ENCODE data around the gene PRPSAP1. TPM values are rescaled to one million over a fixed set of nuclear protein-coding genes. Genes with fewer than 3 reads are reported as not detected.

The PRPSAP1 gene
- total and polyA plus RNA-seq, 4 experiments from 2014 or later, result 55.2 to 99.1 (median 64.6) TPM

GRCh38 chr17:76304226-76305134 is 49.2 kb downstream of the PRPSAP1 start:
- no peak overlapping the region for H3K4me3 Mint-ChIP-seq
- peak overlapping the region in 1 of 7 donors; percentile 71 for H3K27ac Mint-ChIP-seq
- no peaks in the 10 kb centered on the region for H3K36me3 ChIP-seq (ENCODE audit: insufficient read depth, low read length)
- H3K9me3 Mint-ChIP-seq, result no peaks in the 10 kb centered on the region
- peaks cover 0 to 1% (median 0%) of the 10 kb centered on the region in 4 donors for H3K4me1 Mint-ChIP-seq
- no peaks in the 10 kb centered on the region for H3K9me3 ChIP-seq (ENCODE audit: control insufficient read depth in 1 of 2, low read length in 2 of 2)
- POLR2A ChIA-PET (ENCODE audit: partially characterized antibody), result no interaction called here
- no peak overlapping the region for H3K4me3 ChIP-seq (ENCODE audit: low read length in 2 of 2)
- H3K27me3 ChIP-seq (ENCODE audit: insufficient read depth, low read length), result no peaks in the 10 kb centered on the region
- CTCF ChIA-PET (ENCODE audit: partially characterized antibody), result interaction anchor here (0.7 to 15.4 kb wide), 14 partner anchors 10 to 292 kb away, joined by 3 to 225 read pairs (median 4); partner anchors contain the start of gene SPHK1
- H3K36me3 Mint-ChIP-seq, result peaks cover 3% of the 10 kb centered on the region in 2 donors
- intact Hi-C loops (cut with micrococcal nuclease), result no loop called here
- no peak for DNase-seq
- no peak overlapping the region for H3K27ac ChIP-seq (ENCODE audit: low read depth, low read length)
- H3K27me3 Mint-ChIP-seq, result no peaks in the 10 kb centered on the region
- no peaks in the 10 kb centered on the region for H3K4me1 ChIP-seq (ENCODE audit: insufficient read depth, low read length)

DNA sequence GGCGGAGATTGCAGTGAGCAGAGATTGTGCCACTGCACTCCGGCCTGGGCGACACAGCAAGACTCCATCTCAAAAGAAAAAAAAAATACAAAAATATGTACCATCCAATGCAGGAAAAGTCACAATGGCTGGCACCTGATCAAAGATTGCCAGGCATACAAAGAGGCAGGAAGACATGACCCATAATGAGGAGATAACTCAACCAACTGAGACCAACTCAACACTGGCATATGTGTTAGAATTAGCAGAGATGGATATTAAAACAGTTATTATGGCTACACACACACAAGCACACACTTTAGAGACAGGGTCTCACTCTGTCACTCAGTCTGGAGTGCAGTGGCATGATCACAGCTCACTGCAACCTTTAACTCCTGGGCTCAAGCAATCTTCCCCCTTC is 56.3 kb downstream of the PRPSAP1 start:
- DNase-seq, result no peak
- peaks cover 0 to 2% (median under 1%) of the 10 kb centered on the region in 4 donors for H3K4me1 Mint-ChIP-seq
- no peaks in the 10 kb centered on the region for H3K27me3 ChIP-seq (ENCODE audit: insufficient read depth, low read length)
- CTCF ChIA-PET (ENCODE audit: partially characterized antibody), result interaction anchor here (0.7 to 15.4 kb wide), 9 partner anchors 12 to 285 kb away, joined by 3 to 225 read pairs (median 4); no protein-coding TSS in a partner anchor
- H3K9me3 ChIP-seq (ENCODE audit: control insufficient read depth in 1 of 2, low read length in 2 of 2), result no peaks in the 10 kb centered on the region
- no peaks in the 10 kb centered on the region for H3K36me3 ChIP-seq (ENCODE audit: insufficient read depth, low read length)
- intact Hi-C loops (cut with micrococcal nuclease), result no loop called here
- no peaks in the 10 kb centered on the region for H3K27me3 Mint-ChIP-seq
- no peak overlapping the region for H3K4me3 ChIP-seq (ENCODE audit: low read length in 2 of 2)
- no peaks in the 10 kb centered on the region for H3K9me3 Mint-ChIP-seq
- H3K27ac ChIP-seq (ENCODE audit: low read depth, low read length), result no peak overlapping the region
- H3K27ac Mint-ChIP-seq, result no peak overlapping the region
- H3K4me3 Mint-ChIP-seq, result no peak overlapping the region
- no peaks in the 10 kb centered on the region for H3K4me1 ChIP-seq (ENCODE audit: insufficient read depth, low read length)
- peaks cover 0 to 4% of the 10 kb centered on the region in 2 donors for H3K36me3 Mint-ChIP-seq
- POLR2A ChIA-PET (ENCODE audit: partially characterized antibody), result no interaction called here

GRCh38 chr17:76296889-76297288 is 56.8 kb downstream of the PRPSAP1 start:
- intact Hi-C loops (cut with micrococcal nuclease), result no loop called here
- POLR2A ChIA-PET (ENCODE audit: partially characterized antibody), result no interaction called here

DNA sequence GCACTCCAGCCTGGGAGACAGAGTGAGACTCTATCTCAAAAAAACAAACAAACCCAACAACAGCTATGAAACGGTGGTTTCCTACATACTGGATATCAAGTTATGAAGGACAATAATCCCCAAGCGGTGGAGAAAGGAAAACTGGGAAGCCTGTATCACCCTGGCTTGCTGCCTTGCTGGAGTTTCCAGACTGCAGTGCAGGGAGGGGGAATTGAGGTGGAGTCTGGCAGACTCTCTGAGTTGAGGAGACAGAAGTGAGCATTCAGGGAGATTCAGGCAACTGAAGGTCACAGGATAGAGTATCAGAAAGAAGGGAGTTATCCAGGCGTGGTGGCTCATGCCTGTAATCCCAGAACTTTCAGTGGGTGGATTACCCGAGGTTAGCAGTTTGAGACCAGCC is 57.5 kb downstream of the PRPSAP1 start:
- Histone ChIP-seq H3K27me3 (ENCODE audit: insufficient read depth, low read length) (no peaks in the 10 kb centered on the region), H3K9me3 (ENCODE audit: control insufficient read depth in 1 of 2, low read length in 2 of 2) (no peaks in the 10 kb centered on the region), H3K36me3 (ENCODE audit: insufficient read depth, low read length) (no peaks in the 10 kb centered on the region), H3K4me1 (ENCODE audit: insufficient read depth, low read length) (no peaks in the 10 kb centered on the region), H3K4me3 (ENCODE audit: low read length in 2 of 2) (no peak overlapping the region), H3K27ac (ENCODE audit: low read depth, low read length) (no peak overlapping the region)
- ChIA-PET POLR2A (ENCODE audit: partially characterized antibody) (no interaction called here), CTCF (ENCODE audit: partially characterized antibody) (interaction anchor here (2.0 to 15.4 kb wide), 4 partner anchors 16 to 293 kb away, joined by 8 to 225 read pairs (median 102); no protein-coding TSS in a partner anchor)
- Mint-ChIP-seq H3K4me1 (peaks cover 0 to 2% (median under 1%) of the 10 kb centered on the region in 4 donors), H3K4me3 (no peak overlapping the region), H3K27me3 (no peaks in the 10 kb centered on the region), H3K27ac (peak overlapping the region in 1 of 7 donors; percentile 46), H3K9me3 (no peaks in the 10 kb centered on the region), H3K36me3 (peaks cover 0 to 4% of the 10 kb centered on the region in 2 donors)
- DNase-seq, result no peak
- intact Hi-C loops (cut with micrococcal nuclease), result no loop called here

More at GRCh38 chr17:76296889-76297288, 56.8 kb downstream of the PRPSAP1 start:
- no peaks in the 10 kb centered on the region for H3K9me3 Mint-ChIP-seq
- H3K36me3 Mint-ChIP-seq, result peaks cover 0 to 4% of the 10 kb centered on the region in 2 donors
- Histone ChIP-seq H3K4me1 (ENCODE audit: insufficient read depth, low read length) (no peaks in the 10 kb centered on the region), H3K27me3 (ENCODE audit: insufficient read depth, low read length) (no peaks in the 10 kb centered on the region), H3K4me3 (ENCODE audit: low read length in 2 of 2) (no peak overlapping the region), H3K9me3 (ENCODE audit: control insufficient read depth in 1 of 2, low read length in 2 of 2) (no peaks in the 10 kb centered on the region), H3K36me3 (ENCODE audit: insufficient read depth, low read length) (no peaks in the 10 kb centered on the region), H3K27ac (ENCODE audit: low read depth, low read length) (no peak overlapping the region)
- DNase-seq, result no peak
- no peaks in the 10 kb centered on the region for H3K27me3 Mint-ChIP-seq
- H3K4me3 Mint-ChIP-seq, result peak overlapping the region in 1 of 8 donors; percentile 64
- no peak overlapping the region for H3K27ac Mint-ChIP-seq
- H3K4me1 Mint-ChIP-seq, result peaks cover 0 to 2% (median under 1%) of the 10 kb centered on the region in 4 donors
- CTCF ChIA-PET (ENCODE audit: partially characterized antibody), result interaction anchor here (1.0 to 15.4 kb wide), 7 partner anchors 17 to 293 kb away, joined by 3 to 225 read pairs (median 8); no protein-coding TSS in a partner anchor

DNA sequence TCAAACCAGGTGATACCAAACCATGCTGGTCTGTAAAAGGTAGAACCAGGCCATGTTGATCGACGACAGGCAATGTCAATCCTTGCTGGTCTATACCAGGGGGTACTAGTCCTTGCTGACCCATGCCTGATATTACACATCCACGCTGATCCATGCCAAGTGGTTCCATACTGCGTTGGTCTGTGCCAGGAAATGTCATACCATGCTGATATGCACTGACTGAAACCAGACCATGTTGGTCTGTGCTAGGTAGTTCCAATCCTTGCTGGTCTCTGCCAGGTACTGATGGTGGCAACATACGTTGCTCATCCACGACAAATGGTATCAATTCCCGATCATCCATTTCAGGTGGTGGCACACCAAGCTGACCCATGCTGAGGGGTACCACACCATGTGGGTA is 60.6 kb downstream of the PRPSAP1 start:
- Histone ChIP-seq H3K27me3 (ENCODE audit: insufficient read depth, low read length) (no peaks in the 10 kb centered on the region), H3K4me1 (ENCODE audit: insufficient read depth, low read length) (no peaks in the 10 kb centered on the region), H3K36me3 (ENCODE audit: insufficient read depth, low read length) (no peaks in the 10 kb centered on the region), H3K9me3 (ENCODE audit: control insufficient read depth in 1 of 2, low read length in 2 of 2) (no peaks in the 10 kb centered on the region), H3K4me3 (ENCODE audit: low read length in 2 of 2) (no peak overlapping the region), H3K27ac (ENCODE audit: low read depth, low read length) (no peak overlapping the region)
- no peak for DNase-seq
- Mint-ChIP-seq H3K36me3 (peaks cover 0 to 4% of the 10 kb centered on the region in 2 donors), H3K4me1 (no peaks in the 10 kb centered on the region), H3K27ac (peak overlapping the region in 1 of 7 donors; percentile 37), H3K27me3 (no peaks in the 10 kb centered on the region), H3K4me3 (no peak overlapping the region), H3K9me3 (no peaks in the 10 kb centered on the region)
- intact Hi-C loops (cut with micrococcal nuclease), result no loop called here
- ChIA-PET POLR2A (ENCODE audit: partially characterized antibody) (no interaction called here), CTCF (ENCODE audit: partially characterized antibody) (interaction anchor here (1.1 to 12.6 kb wide), 2 partner anchors 13 to 280 kb away, joined by 3 to 168 read pairs; no protein-coding TSS in a partner anchor)

GRCh38 chr17:76292567-76292966 is 61.1 kb downstream of the PRPSAP1 start:
- H3K27ac ChIP-seq (ENCODE audit: low read depth, low read length), result no peak overlapping the region
- peaks cover 0 to 4% of the 10 kb centered on the region in 2 donors for H3K36me3 Mint-ChIP-seq
- no peak for DNase-seq
- ChIA-PET CTCF (ENCODE audit: partially characterized antibody) (no interaction called here), POLR2A (ENCODE audit: partially characterized antibody) (no interaction called here)
- H3K27me3 Mint-ChIP-seq, result no peaks in the 10 kb centered on the region
- no peak overlapping the region for H3K4me3 Mint-ChIP-seq
- no peaks in the 10 kb centered on the region for H3K4me1 ChIP-seq (ENCODE audit: insufficient read depth, low read length)
- H3K4me3 ChIP-seq (ENCODE audit: low read length in 2 of 2), result no peak overlapping the region
- H3K27ac Mint-ChIP-seq, result no peak overlapping the region
- intact Hi-C loops (cut with micrococcal nuclease), result no loop called here
- H3K36me3 ChIP-seq (ENCODE audit: insufficient read depth, low read length), result no peaks in the 10 kb centered on the region
- H3K27me3 ChIP-seq (ENCODE audit: insufficient read depth, low read length), result no peaks in the 10 kb centered on the region
- no peaks in the 10 kb centered on the region for H3K4me1 Mint-ChIP-seq
- no peaks in the 10 kb centered on the region for H3K9me3 Mint-ChIP-seq
- no peaks in the 10 kb centered on the region for H3K9me3 ChIP-seq (ENCODE audit: control insufficient read depth in 1 of 2, low read length in 2 of 2)
